Osteocyte (in vitro differentiated cells): ENCODE measurements around the gene PREX1. TPM values are rescaled to one million over a fixed set of nuclear protein-coding genes. Genes with fewer than 3 reads are reported as not detected.

Experiments
- DNase-seq: peaks from one replicate; pipeline ENCODE4 v3.0.0; 2021; ENCODE audit warnings: mixed read lengths; ENCODE audit not compliant: unreplicated experiment; ENCODE audit errors: extremely low spot score
- H3K27ac Mint-ChIP-seq: one replicate; pipeline ENCODE4 v1.8.0; 2021; ENCODE audit warnings: mild to moderate bottlenecking, mixed read lengths; ENCODE audit not compliant: unreplicated experiment
- H3K27me3 Mint-ChIP-seq: one replicate; pipeline ENCODE4 v1.8.0; 2021; ENCODE audit warnings: mixed read lengths; ENCODE audit not compliant: unreplicated experiment
- H3K36me3 Mint-ChIP-seq: one replicate; pipeline ENCODE4 v1.8.0; 2021; ENCODE audit warnings: mixed read lengths; ENCODE audit not compliant: unreplicated experiment
- H3K4me1 Mint-ChIP-seq: one replicate; pipeline ENCODE4 v1.8.0; 2021; ENCODE audit warnings: mixed read lengths; ENCODE audit not compliant: unreplicated experiment
- H3K4me3 Mint-ChIP-seq: one replicate; pipeline ENCODE4 v1.8.0; 2021; ENCODE audit warnings: mild to moderate bottlenecking, moderate library complexity, mixed read lengths; ENCODE audit not compliant: unreplicated experiment
- H3K9me3 Mint-ChIP-seq: one replicate; pipeline ENCODE4 v1.8.0; 2021; ENCODE audit warnings: mixed read lengths; ENCODE audit not compliant: unreplicated experiment
- CTCF ChIP-seq: fragments of 200-600 bp; sonication (generic); IDR thresholded peaks from 2 replicates; pipeline ENCODE4 v1.5.0; 2021; ENCODE audit warnings: antibody characterized with exemption, mild to moderate bottlenecking, moderate library complexity
- total RNA-seq: library from RNA; stranded (reverse); gene quantifications from 2 replicates; pipeline ENCODE4 v1.2.1, GENCODE V29; 2021

The PREX1 gene
- total RNA-seq, 1 donor from 2014 or later: 24.2 TPM

- Mint-ChIP-seq H3K27me3 (no peaks in the 10 kb centered on the region), H3K9me3 (no peaks in the 10 kb centered on the region), H3K4me1 (peaks cover 21% of the 10 kb centered on the region), H3K36me3 (peaks cover 2% of the 10 kb centered on the region), H3K4me3 (no peak overlapping the region), H3K27ac (no peak overlapping the region)
- no peak for TF ChIP-seq CTCF
- no peak for DNase-seq
Observed at GRCh38 chr20:48708116-48708515, 119.7 kb downstream of the PREX1 start.

- Mint-ChIP-seq H3K27ac (no peak overlapping the region), H3K4me3 (no peak overlapping the region), H3K9me3 (no peaks in the 10 kb centered on the region), H3K4me1 (peaks cover 21% of the 10 kb centered on the region), H3K27me3 (no peaks in the 10 kb centered on the region), H3K36me3 (peaks cover 2% of the 10 kb centered on the region)
- TF ChIP-seq CTCF: no peak
- DNase-seq: no peak
Observed at GRCh38 chr20:48706710-48707365, 121.0 kb downstream of the PREX1 start.

GRCh38 chr20:48706116-48706656 is 121.6 kb downstream of the PREX1 start:
- Mint-ChIP-seq H3K36me3 (peaks cover 6% of the 10 kb centered on the region), H3K27ac (no peak overlapping the region), H3K27me3 (no peaks in the 10 kb centered on the region), H3K9me3 (no peaks in the 10 kb centered on the region), H3K4me3 (no peak overlapping the region), H3K4me1 (peaks cover 21% of the 10 kb centered on the region)
- DNase-seq: no peak
- TF ChIP-seq CTCF: no peak

- H3K4me3 Mint-ChIP-seq: no peak overlapping the region
- TF ChIP-seq CTCF: no peak
- no peak for DNase-seq
- peaks cover 6% of the 10 kb centered on the region for H3K36me3 Mint-ChIP-seq
- no peaks in the 10 kb centered on the region for H3K27me3 Mint-ChIP-seq
- peak overlapping the region; percentile 17 for H3K27ac Mint-ChIP-seq
- H3K9me3 Mint-ChIP-seq: no peaks in the 10 kb centered on the region
- peaks cover 21% of the 10 kb centered on the region for H3K4me1 Mint-ChIP-seq
Observed at GRCh38 chr20:48705240-48706115, 122.3 kb downstream of the PREX1 start.

- Mint-ChIP-seq H3K36me3 (peaks cover 8% of the 10 kb centered on the region), H3K4me1 (peaks cover 19% of the 10 kb centered on the region), H3K27ac (no peak overlapping the region), H3K27me3 (no peaks in the 10 kb centered on the region), H3K4me3 (no peak overlapping the region), H3K9me3 (no peaks in the 10 kb centered on the region)
- DNase-seq: no peak
- TF ChIP-seq CTCF: no peak
Observed at GRCh38 chr20:48704761-48705160, 123.0 kb downstream of the PREX1 start.
